Uterus (tissue), 2 donors: ENCODE measurements around the gene RAD51B.

Source experiments
- POLR2A ChIP-seq, 2 donors: fragments of 450-650 bp; IDR thresholded peaks; one replicate each; pipeline ENCODE4 v1.6.1; 2016; ENCODE audit warnings: antibody characterized with exemption in 2 of 2, mild to moderate bottlenecking in 1 of 2, moderate library complexity in 1 of 2
- TF ChIP-seq, protein P1 (sequence below), 4 experiments: fragments of 200-600 bp in 2 of 4; fragments of 450-650 bp in 2 of 4; sonication (generic) in 2 of 4; IDR thresholded peaks; one replicate each; pipeline ENCODE4 v1.5.1; 2016 to 2019; ENCODE audit warnings: antibody characterized with exemption in 4 of 4, mild to moderate bottlenecking in 2 of 4, moderate library complexity in 1 of 4

DNA sequence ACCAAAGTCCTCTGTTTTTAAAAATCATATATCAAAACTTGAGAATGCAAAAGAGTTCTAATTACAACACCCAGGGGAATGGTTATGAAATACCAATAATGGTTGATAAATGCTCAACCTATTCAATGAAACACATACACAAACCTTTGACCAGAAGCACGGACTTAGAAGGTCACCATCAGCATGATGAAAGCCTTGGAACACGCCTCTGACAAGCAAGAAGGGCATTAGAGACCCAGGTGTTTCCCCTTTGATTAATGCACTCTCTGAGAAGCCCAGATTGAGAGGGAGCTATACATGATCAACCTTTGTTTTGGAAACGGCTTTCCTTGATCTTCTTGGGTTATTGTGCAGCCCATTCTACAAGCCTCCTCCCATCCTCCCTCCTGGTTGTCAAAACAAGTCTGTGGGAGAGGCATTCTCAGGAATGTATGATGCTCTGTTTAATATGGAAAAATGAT, 904.3 kb downstream of the RAD51B start:
- TF ChIP-seq, protein P1, sequence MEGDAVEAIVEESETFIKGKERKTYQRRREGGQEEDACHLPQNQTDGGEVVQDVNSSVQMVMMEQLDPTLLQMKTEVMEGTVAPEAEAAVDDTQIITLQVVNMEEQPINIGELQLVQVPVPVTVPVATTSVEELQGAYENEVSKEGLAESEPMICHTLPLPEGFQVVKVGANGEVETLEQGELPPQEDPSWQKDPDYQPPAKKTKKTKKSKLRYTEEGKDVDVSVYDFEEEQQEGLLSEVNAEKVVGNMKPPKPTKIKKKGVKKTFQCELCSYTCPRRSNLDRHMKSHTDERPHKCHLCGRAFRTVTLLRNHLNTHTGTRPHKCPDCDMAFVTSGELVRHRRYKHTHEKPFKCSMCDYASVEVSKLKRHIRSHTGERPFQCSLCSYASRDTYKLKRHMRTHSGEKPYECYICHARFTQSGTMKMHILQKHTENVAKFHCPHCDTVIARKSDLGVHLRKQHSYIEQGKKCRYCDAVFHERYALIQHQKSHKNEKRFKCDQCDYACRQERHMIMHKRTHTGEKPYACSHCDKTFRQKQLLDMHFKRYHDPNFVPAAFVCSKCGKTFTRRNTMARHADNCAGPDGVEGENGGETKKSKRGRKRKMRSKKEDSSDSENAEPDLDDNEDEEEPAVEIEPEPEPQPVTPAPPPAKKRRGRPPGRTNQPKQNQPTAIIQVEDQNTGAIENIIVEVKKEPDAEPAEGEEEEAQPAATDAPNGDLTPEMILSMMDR (IDR thresholded peaks at IDR 0.05) = no peak
- TF ChIP-seq POLR2A (IDR thresholded peaks at IDR 0.05) = no peak
